Esophagus muscularis mucosa (tissue), 4 donors: ENCODE results near the gene RTL10. TPM values are rescaled to one million over a fixed set of nuclear protein-coding genes. Genes with fewer than 3 reads are reported as not detected.

Experiments used
- DNase-seq: peaks from one replicate; pipeline ENCODE4 v3.0.0-alpha.2; 2017; ENCODE audit errors: extremely low spot score
- H3K27ac ChIP-seq, 4 donors: fragments of 200-600 bp; sonication (generic); replicated peaks in 1 of 4; 1 replicate in 3 of 4; 2 replicates in 1 of 4; pipeline ENCODE4 v1.5.1; 2016 to 2019; ENCODE audit warnings: mild to moderate bottlenecking in 1 of 4
- H3K27me3 ChIP-seq, 4 donors: fragments of 200-600 bp; sonication (generic); one replicate each; pipeline versions ENCODE4 v1.5.1 to v1.6.0; 2016 to 2019
- H3K36me3 ChIP-seq, 4 donors: fragments of 200-600 bp; sonication (generic); one replicate each; pipeline ENCODE4 v1.5.1; 2016 to 2019
- H3K4me1 ChIP-seq, 4 donors: fragments of 200-600 bp; sonication (generic); one replicate each; pipeline ENCODE4 v1.5.1; 2016 to 2019
- H3K4me3 ChIP-seq, 4 donors: fragments of 200-600 bp; sonication (generic); 1 replicate in 2 of 4; 2 replicates in 2 of 4; pipeline ENCODE4 v1.5.1; 2016 to 2019; ENCODE audit warnings: mild to moderate bottlenecking in 4 of 4, moderate library complexity in 1 of 4
- H3K9me3 ChIP-seq, 4 donors: fragments of 200-600 bp; sonication (generic); 1 replicate in 3 of 4; 2 replicates in 1 of 4; pipeline ENCODE4 v1.5.1; 2016 to 2019
- CTCF ChIP-seq, 3 experiments: fragments of 200-600 bp in 2 of 3; fragments of 450-650 bp in 1 of 3; sonication (generic) in 2 of 3; IDR thresholded peaks; one replicate each; pipeline ENCODE4 v1.5.1; 2017 to 2019; ENCODE audit warnings: antibody characterized with exemption in 3 of 3, mild to moderate bottlenecking in 2 of 3, moderate library complexity in 1 of 3
- EP300 ChIP-seq: sonication (generic); formaldehyde crosslinking; IDR thresholded peaks from one replicate; pipeline ENCODE4 v1.6.1; 2017; ENCODE audit warnings: antibody characterized with exemption
- POLR2A ChIP-seq: fragments of 450-650 bp; IDR thresholded peaks from one replicate; pipeline ENCODE4 v1.6.1; 2017; ENCODE audit warnings: antibody characterized with exemption, moderate library complexity, mild to moderate bottlenecking, low read depth
- POLR2AphosphoS5 ChIP-seq, 2 donors: sonication (generic); formaldehyde crosslinking; IDR thresholded peaks; one replicate each; pipeline ENCODE4 v1.6.1; 2017; ENCODE audit warnings: antibody characterized with exemption in 2 of 2
- WGBS: methylation state at CpG from one replicate; pipeline ENCODE4 v1.1.5; 2018; 5-methylcytosine and 5-hydroxymethylcytosine counted together
- intact Hi-C: fragments of 100-400 bp; cut with DNase I; formaldehyde crosslinking; loops from one replicate; pipeline ENCODE4 v1.15.1; 2023
- total RNA-seq, 4 donors: library from RNA; depleted of rRNA; stranded (reverse); fragments of >200 nt; gene quantifications; one replicate each; pipeline versions ENCODE4 v1.1.0 to v1.2.1, GENCODE V29; 2016

Gene RTL10
- total RNA-seq, 4 donors from 2014 or later = 5.6 to 14.8 (median 11.1) TPM

GRCh38 chr22:19871023-19871844 lies 16.6 kb upstream of the RTL10 start:
- Histone ChIP-seq H3K36me3 (peaks cover 0 to 14% (median 10%) of the 10 kb centered on the region in 4 donors), H3K27ac (no peak overlapping the region), H3K9me3 (no peaks in the 10 kb centered on the region), H3K27me3 (no peaks in the 10 kb centered on the region), H3K4me1 (peaks cover 0 to 4% (median 2%) of the 10 kb centered on the region in 4 donors), H3K4me3 (no peak overlapping the region)
- no peak for TF ChIP-seq CTCF (IDR thresholded peaks at IDR 0.05)
- no peak for TF ChIP-seq POLR2AphosphoS5 (IDR thresholded peaks at IDR 0.05)
- TF ChIP-seq EP300 = no peak
- no peak for TF ChIP-seq POLR2A
- DNase-seq = no peak
- 76% methylated on average over 14 of the region's 19 CpGs for WGBS
- intact Hi-C loops = no loop called here

- 94% methylated on average over 23 of the region's 30 CpGs for WGBS
- Histone ChIP-seq H3K27ac (no peak overlapping the region), H3K36me3 (peaks cover 0 to 6% (median 3%) of the 10 kb centered on the region in 4 donors), H3K27me3 (no peaks in the 10 kb centered on the region), H3K9me3 (no peaks in the 10 kb centered on the region), H3K4me3 (no peak overlapping the region), H3K4me1 (peaks cover 0 to 4% (median 2%) of the 10 kb centered on the region in 4 donors)
- no peak for TF ChIP-seq CTCF (IDR thresholded peaks at IDR 0.05)
- TF ChIP-seq EP300 = no peak
- TF ChIP-seq POLR2A = no peak
- no peak for TF ChIP-seq POLR2AphosphoS5 (IDR thresholded peaks at IDR 0.05)
- no peak for DNase-seq
- intact Hi-C loops = no loop called here
Measured at GRCh38 chr22:19870153-19871022, 15.7 kb upstream of the RTL10 start.

- Histone ChIP-seq H3K4me3 (no peak overlapping the region), H3K27me3 (no peaks in the 10 kb centered on the region), H3K27ac (no peak overlapping the region), H3K9me3 (no peaks in the 10 kb centered on the region), H3K36me3 (no peaks in the 10 kb centered on the region), H3K4me1 (peaks cover 0 to 4% (median under 1%) of the 10 kb centered on the region in 4 donors)
- no peak for DNase-seq
- intact Hi-C loops = no loop called here
- no peak for TF ChIP-seq POLR2AphosphoS5 (IDR thresholded peaks at IDR 0.05)
- WGBS = 94% methylated on average over 11 of the region's 12 CpGs
Measured at GRCh38 chr22:19869497-19870152, 15.0 kb upstream of the RTL10 start.

- no peaks in the 10 kb centered on the region for H3K27me3 ChIP-seq
- TF ChIP-seq EP300 (no peak), POLR2AphosphoS5 (IDR thresholded peaks at IDR 0.05) (no peak), CTCF (IDR thresholded peaks at IDR 0.05) (no peak), POLR2A (no peak)
- DNase-seq = no peak
- 92% methylated on average over 16 of the region's 23 CpGs for WGBS
- peaks cover 0 to 4% (median 0%) of the 10 kb centered on the region in 4 donors for H3K4me1 ChIP-seq
- no peak overlapping the region for H3K27ac ChIP-seq
- intact Hi-C loops = no loop called here
- no peak overlapping the region for H3K4me3 ChIP-seq
- no peaks in the 10 kb centered on the region for H3K36me3 ChIP-seq
- H3K9me3 ChIP-seq = no peaks in the 10 kb centered on the region
Measured at GRCh38 chr22:19868773-19869471, 14.2 kb upstream of the RTL10 start.
